ENCODE data around the gene CLEC1A. TPM values are rescaled to one million over a fixed set of nuclear protein-coding genes. Genes with fewer than 3 reads are reported as not detected.

The CLEC1A gene
- total RNA-seq: 2.5 TPM
- long read RNA-seq, partial matches to known transcripts: 1 of 1 reads
- long read RNA-seq, other reads (novel, unspliced or antisense): 0 of 1 reads

GRCh38 chr12:10098791-10099190, at the start of gene CLEC1A:
TSS of gene CLEC1A (minus strand) at chr12:10098985. CDS start at chr12:10098922, 63 bp downstream.
- intact Hi-C loops (cut with DNase I): no loop called here
- DNase-seq (peak; percentile 43), ATAC-seq (ENCODE audit: poor library complexity) (peak; percentile 48)

- ATAC-seq (ENCODE audit: poor library complexity) (no peak), DNase-seq (no peak)
- intact Hi-C loops (cut with DNase I): no loop called here
Measured at GRCh38 chr12:10147714-10148403, 49.1 kb upstream of the CLEC1A start.

- ATAC-seq (ENCODE audit: poor library complexity) (peak; percentile 82), DNase-seq (no peak)
- intact Hi-C loops (cut with DNase I): loop anchor here (5.0 kb wide), 1 partner anchor 111 kb away; the partner anchor contains the start of gene CLEC9A
Measured at GRCh38 chr12:10142976-10143589, 44.3 kb upstream of the CLEC1A start.

- intact Hi-C loops (cut with DNase I): loop anchor here (5.0 kb wide), 1 partner anchor 108 kb away; the partner anchor contains the start of gene CLEC9A
- no peak for DNase-seq
- peak; percentile 74 for ATAC-seq (ENCODE audit: poor library complexity)
Measured at GRCh38 chr12:10140001-10140400, 41.2 kb upstream of the CLEC1A start.

- intact Hi-C loops (cut with DNase I): no loop called here
- ATAC-seq (ENCODE audit: poor library complexity) (no peak), DNase-seq (no peak)
Measured at GRCh38 chr12:10136637-10137205, 37.9 kb upstream of the CLEC1A start.

GRCh38 chr12:10135126-10135525, 36.3 kb upstream of the CLEC1A start:
- ATAC-seq (ENCODE audit: poor library complexity) (no peak), DNase-seq (no peak)
- intact Hi-C loops (cut with DNase I): no loop called here

GRCh38 chr12:10132850-10133370, 34.1 kb upstream of the CLEC1A start:
- intact Hi-C loops (cut with DNase I): no loop called here
- ATAC-seq (ENCODE audit: poor library complexity): no peak
- no peak for DNase-seq

GRCh38 chr12:10131111-10131690, 32.4 kb upstream of the CLEC1A start:
- no peak for DNase-seq
- intact Hi-C loops (cut with DNase I): no loop called here
- peak; percentile 48 for ATAC-seq (ENCODE audit: poor library complexity)

- DNase-seq (no peak), ATAC-seq (ENCODE audit: poor library complexity) (peak; percentile 48)
- intact Hi-C loops (cut with DNase I): no loop called here
Measured at GRCh38 chr12:10130042-10130441, 31.3 kb upstream of the CLEC1A start, which contains the start of gene CLEC7A. TSS of gene CLEC7A (minus strand) at chr12:10130199. CDS start at chr12:10130082, 117 bp downstream.

GRCh38 chr12:10128687-10129086, 29.9 kb upstream of the CLEC1A start:
- intact Hi-C loops (cut with DNase I): no loop called here
- DNase-seq: no peak
- peak; percentile 64 for ATAC-seq (ENCODE audit: poor library complexity)

GRCh38 chr12:10126413-10126812, 27.6 kb upstream of the CLEC1A start:
- no peak for ATAC-seq (ENCODE audit: poor library complexity)
- intact Hi-C loops (cut with DNase I): no loop called here
- DNase-seq: no peak

GRCh38 chr12:10122689-10123088, 23.9 kb upstream of the CLEC1A start:
- ATAC-seq (ENCODE audit: poor library complexity) (no peak), DNase-seq (no peak)
- intact Hi-C loops (cut with DNase I): no loop called here

GRCh38 chr12:10121278-10121677, 22.5 kb upstream of the CLEC1A start:
- no peak for DNase-seq
- no peak for ATAC-seq (ENCODE audit: poor library complexity)
- intact Hi-C loops (cut with DNase I): no loop called here

- DNase-seq (no peak), ATAC-seq (ENCODE audit: poor library complexity) (no peak)
- intact Hi-C loops (cut with DNase I): no loop called here
Measured at GRCh38 chr12:10119066-10119465, 20.3 kb upstream of the CLEC1A start.

GRCh38 chr12:10115890-10116289, 17.1 kb upstream of the CLEC1A start:
- intact Hi-C loops (cut with DNase I): no loop called here
- ATAC-seq (ENCODE audit: poor library complexity) (no peak), DNase-seq (no peak)

GRCh38 chr12:10115311-10115710, 16.5 kb upstream of the CLEC1A start:
- intact Hi-C loops (cut with DNase I): no loop called here
- DNase-seq: no peak
- no peak for ATAC-seq (ENCODE audit: poor library complexity)

GRCh38 chr12:10113920-10114319, 15.1 kb upstream of the CLEC1A start:
- ATAC-seq (ENCODE audit: poor library complexity): no peak
- intact Hi-C loops (cut with DNase I): no loop called here

GRCh38 chr12:10113075-10113474, 14.3 kb upstream of the CLEC1A start:
- intact Hi-C loops (cut with DNase I): no loop called here
- ATAC-seq (ENCODE audit: poor library complexity): no peak
- no peak for DNase-seq

More at GRCh38 chr12:10113920-10114319, 15.1 kb upstream of the CLEC1A start:
- DNase-seq: no peak

GRCh38 chr12:10111451-10111850, 12.7 kb upstream of the CLEC1A start:
- ATAC-seq (ENCODE audit: poor library complexity) (no peak), DNase-seq (no peak)
- intact Hi-C loops (cut with DNase I): no loop called here

Measured in Right ventricle myocardium superior (tissue), 1 donor.